Body of pancreas (tissue), 4 donors: Measurements from ENCODE around the gene SLC15A4. TPM values are rescaled to one million over a fixed set of nuclear protein-coding genes. Genes with fewer than 3 reads are reported as not detected.

Experiments used
- ATAC-seq: fragments of 150-250 bp; one replicate; pipeline ENCODE4 v1.9.1; 2016
- DNase-seq, 4 donors: peaks; one replicate each; pipeline ENCODE4 v3.0.0-alpha.2; 2019
- H3K27ac ChIP-seq, 4 donors: fragments of 200-600 bp; sonication (generic); 1 replicate in 3 of 4; 2 replicates in 1 of 4; pipeline versions ENCODE4 v1.5.1 to v1.6.1; 2016 to 2019; ENCODE audit warnings: mild to moderate bottlenecking in 1 of 4, mixed read lengths in 1 of 4, moderate library complexity in 1 of 4
- H3K27me3 ChIP-seq, 2 donors: fragments of 200-600 bp; sonication (generic); one replicate each; pipeline ENCODE4 v1.6.0; 2016; ENCODE audit warnings: mild to moderate bottlenecking in 1 of 2
- H3K36me3 ChIP-seq, 2 donors: fragments of 200-600 bp; sonication (generic); replicated peaks in 1 of 2; 2 replicates each; pipeline ENCODE4 v1.5.1; 2016; ENCODE audit warnings: low read depth in 2 of 2; ENCODE audit not compliant: insufficient read depth in 1 of 2
- H3K4me1 ChIP-seq: fragments of 200-600 bp; sonication (generic); one replicate; pipeline ENCODE4 v1.6.0; 2016
- H3K4me3 ChIP-seq, 2 donors: fragments of 200-600 bp; sonication (generic); 1 replicate in 1 of 2; 2 replicates in 1 of 2; pipeline ENCODE4 v1.5.1; 2016 to 2019
- H3K9me3 ChIP-seq, 3 donors: fragments of 200-600 bp; sonication (generic); 1 replicate in 2 of 3; 2 replicates in 1 of 3; pipeline ENCODE4 v1.5.1; 2016
- CTCF ChIP-seq, 7 experiments: fragments of 450-650 bp in 4 of 7; fragments of 200-600 bp in 3 of 7; sonication (generic) in 3 of 7; IDR thresholded peaks; one replicate each; pipeline ENCODE4 v1.5.1; 2016 to 2019; ENCODE audit warnings: antibody characterized with exemption in 7 of 7
- POLR2A ChIP-seq, 3 donors: fragments of 450-650 bp; IDR thresholded peaks; one replicate each; pipeline ENCODE4 v1.6.1; 2016; ENCODE audit warnings: antibody characterized with exemption in 3 of 3, mild to moderate bottlenecking in 2 of 3
- WGBS, 2 donors: methylation state at CpG; one replicate each; pipeline ENCODE4 v1.1.5; 2017; 5-methylcytosine and 5-hydroxymethylcytosine counted together
- intact Hi-C: fragments of 100-400 bp; cut with DNase I; formaldehyde crosslinking; loops from one replicate; pipeline ENCODE4 v1.15.1; 2023
- total RNA-seq, 2 donors: library from RNA; depleted of rRNA; stranded (reverse); fragments of >200 nt; gene quantifications; one replicate each; pipeline ENCODE4 v1.1.0, GENCODE V29; 2016

Gene SLC15A4
- total RNA-seq, 2 donors from 2014 or later = 14.5 to 21.0 TPM

DNA sequence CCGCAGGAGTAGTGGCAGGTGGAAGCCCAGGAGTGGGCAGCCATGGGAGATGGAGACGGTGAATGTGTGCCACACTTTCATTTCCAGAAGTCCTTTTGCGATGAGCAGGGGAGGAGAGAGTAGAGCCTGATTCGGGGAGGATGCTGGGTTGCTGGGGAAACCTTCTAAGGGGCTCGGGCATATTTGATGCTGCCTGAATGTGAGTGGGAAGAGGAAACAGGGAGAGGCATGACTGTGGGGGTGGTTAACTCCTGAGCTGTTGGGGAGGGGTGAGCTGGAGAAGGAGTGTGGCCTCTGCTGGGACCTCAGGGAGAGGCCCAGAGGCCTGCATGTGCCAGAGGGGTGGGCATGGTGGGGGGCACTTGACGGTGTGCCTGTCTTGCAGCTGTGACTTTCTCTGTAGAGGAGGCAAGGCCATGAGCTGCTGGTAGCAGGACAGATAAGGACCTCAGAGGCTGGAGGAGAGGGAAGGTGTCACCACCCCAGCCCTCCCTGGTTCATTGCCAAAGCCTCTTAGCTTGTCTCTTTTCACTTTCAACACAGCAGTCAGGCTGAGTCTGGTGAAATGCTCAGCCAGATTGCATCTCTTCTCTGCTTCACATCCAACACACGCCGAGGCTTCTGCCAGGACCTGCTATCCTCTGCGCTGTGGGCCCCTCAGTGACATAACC, 40.9 kb upstream of the SLC15A4 start:
- H3K4me1 ChIP-seq = no peaks in the 10 kb centered on the region
- H3K4me3 ChIP-seq = no peak overlapping the region
- DNase-seq (no peak), ATAC-seq (no peak)
- TF ChIP-seq POLR2A (IDR thresholded peaks at IDR 0.05) (no peak), CTCF (IDR thresholded peaks at IDR 0.05) (no peak)
- H3K27me3 ChIP-seq = no peaks in the 10 kb centered on the region
- no peaks in the 10 kb centered on the region for H3K9me3 ChIP-seq
- WGBS, 2 donors = 77 to 79% methylated on average over 8 to 9 of the region's 9 CpGs
- no peaks in the 10 kb centered on the region for H3K36me3 ChIP-seq
- intact Hi-C loops = no loop called here
- H3K27ac ChIP-seq = no peak overlapping the region

DNA sequence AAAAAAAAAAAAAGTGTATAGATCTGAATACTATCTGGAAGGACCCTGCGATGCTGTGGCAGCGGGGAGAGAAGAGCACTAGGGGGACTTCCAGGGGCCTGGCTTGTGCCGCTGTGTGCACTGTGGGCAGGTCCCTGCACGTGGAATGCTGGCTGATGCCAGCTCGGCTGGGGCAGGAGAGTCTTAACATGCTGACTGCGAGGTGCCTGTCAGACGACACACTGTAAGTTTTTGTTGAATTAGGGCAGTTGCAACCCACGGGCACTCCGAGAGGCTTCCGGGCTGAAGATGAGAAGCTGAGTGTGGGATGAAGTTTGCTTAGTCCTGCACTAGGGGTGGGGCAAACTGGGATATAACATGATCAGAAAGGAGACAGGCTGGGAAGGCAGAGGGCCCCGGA, 40.2 kb upstream of the SLC15A4 start:
- H3K27ac ChIP-seq = no peak overlapping the region
- no peaks in the 10 kb centered on the region for H3K36me3 ChIP-seq
- H3K9me3 ChIP-seq = no peaks in the 10 kb centered on the region
- no peaks in the 10 kb centered on the region for H3K27me3 ChIP-seq
- ATAC-seq (no peak), DNase-seq (no peak)
- WGBS, 2 donors = 63 to 69% methylated on average over 11 of the region's 11 CpGs
- no peak for TF ChIP-seq CTCF (IDR thresholded peaks at IDR 0.05)
- no peak for TF ChIP-seq POLR2A (IDR thresholded peaks at IDR 0.05)
- H3K4me1 ChIP-seq = no peaks in the 10 kb centered on the region
- intact Hi-C loops = no loop called here
- no peak overlapping the region for H3K4me3 ChIP-seq

GRCh38 chr12:128861226-128862016, 37.7 kb upstream of the SLC15A4 start:
- no peak for ATAC-seq
- intact Hi-C loops = no loop called here
- 41 to 46% methylated on average over 15 of the region's 15 CpGs for WGBS, 2 donors
- no peak overlapping the region for H3K4me3 ChIP-seq
- H3K27me3 ChIP-seq = no peaks in the 10 kb centered on the region
- TF ChIP-seq POLR2A (IDR thresholded peaks at IDR 0.05) (no peak), CTCF (IDR thresholded peaks at IDR 0.05) (no peak)
- no peaks in the 10 kb centered on the region for H3K9me3 ChIP-seq
- no peak for DNase-seq
- no peaks in the 10 kb centered on the region for H3K36me3 ChIP-seq
- no peak overlapping the region for H3K27ac ChIP-seq
- H3K4me1 ChIP-seq = no peaks in the 10 kb centered on the region

DNA sequence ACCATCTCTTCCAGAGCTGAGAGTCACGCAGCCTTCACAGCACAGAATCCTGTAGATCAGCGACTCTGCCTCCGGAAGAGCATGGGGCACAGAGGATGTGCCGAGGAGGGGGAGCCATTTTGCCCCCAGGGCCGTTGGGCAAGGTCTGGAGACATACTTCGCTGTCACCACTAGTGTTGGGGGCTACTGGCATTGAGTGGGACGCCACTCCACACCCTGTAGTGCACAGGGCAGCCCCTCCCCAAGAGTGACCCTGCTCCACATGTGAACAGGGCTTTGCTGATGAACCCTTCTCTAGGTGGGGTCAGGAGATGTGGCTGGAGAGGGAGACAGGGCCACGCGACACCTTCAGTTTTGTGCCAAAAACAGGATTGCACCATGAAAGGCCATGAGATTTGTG, 35.6 kb upstream of the SLC15A4 start:
- 63 to 68% methylated on average over 8 to 9 of the region's 9 CpGs for WGBS, 2 donors
- H3K27me3 ChIP-seq = no peaks in the 10 kb centered on the region
- no peaks in the 10 kb centered on the region for H3K4me1 ChIP-seq
- no peak overlapping the region for H3K27ac ChIP-seq
- TF ChIP-seq POLR2A (IDR thresholded peaks at IDR 0.05) (no peak), CTCF (IDR thresholded peaks at IDR 0.05) (no peak)
- H3K9me3 ChIP-seq = no peaks in the 10 kb centered on the region
- DNase-seq = no peak
- no peaks in the 10 kb centered on the region for H3K36me3 ChIP-seq
- H3K4me3 ChIP-seq = no peak overlapping the region
- intact Hi-C loops = no loop called here
- no peak for ATAC-seq
